ENCODE results near the gene TOLLIP. TPM values are rescaled to one million over a fixed set of nuclear protein-coding genes. Genes with fewer than 3 reads are reported as not detected.
"Not testable (repeated sequence)": the region's sequence is repeated elsewhere in the genome, so short reads cannot be mapped to it uniquely, and the experiment has no call there.

The TOLLIP gene
- total RNA-seq, 1 donor from 2014 or later = 38.9 TPM

GRCh38 chr11:1259076-1259461 lies 50.4 kb downstream of the TOLLIP start:
- Mint-ChIP-seq H3K27ac (no peak overlapping the region), H3K9me3 (no peaks in the 10 kb centered on the region), H3K27me3 (no peaks in the 10 kb centered on the region), H3K4me3 (no peak overlapping the region), H3K4me1 (peaks cover 2% of the 10 kb centered on the region), H3K36me3 (ENCODE audit: low read depth) (no peaks in the 10 kb centered on the region)
- no peak for DNase-seq
- intact Hi-C loops (cut with micrococcal nuclease) = no loop called here

- peaks cover 2% of the 10 kb centered on the region for H3K4me1 Mint-ChIP-seq
- no peak overlapping the region for H3K4me3 Mint-ChIP-seq
- no peak overlapping the region for H3K27ac Mint-ChIP-seq
- intact Hi-C loops (cut with micrococcal nuclease) = no loop called here
- no peaks in the 10 kb centered on the region for H3K27me3 Mint-ChIP-seq
- no peaks in the 10 kb centered on the region for H3K9me3 Mint-ChIP-seq
- DNase-seq = no peak
- no peaks in the 10 kb centered on the region for H3K36me3 Mint-ChIP-seq (ENCODE audit: low read depth)
Measured at GRCh38 chr11:1258401-1259075, 50.9 kb downstream of the TOLLIP start.

- Mint-ChIP-seq H3K27me3 (no peaks in the 10 kb centered on the region), H3K27ac (no peak overlapping the region), H3K4me3 (no peak overlapping the region), H3K36me3 (ENCODE audit: low read depth) (no peaks in the 10 kb centered on the region), H3K9me3 (no peaks in the 10 kb centered on the region), H3K4me1 (peaks cover 2% of the 10 kb centered on the region)
- DNase-seq = no peak
- intact Hi-C loops (cut with micrococcal nuclease) = no loop called here
Measured at GRCh38 chr11:1257916-1258315, 51.5 kb downstream of the TOLLIP start.

GRCh38 chr11:1257366-1257765 lies 52.1 kb downstream of the TOLLIP start:
- H3K27ac Mint-ChIP-seq = no peak overlapping the region
- H3K4me1 Mint-ChIP-seq = no peaks in the 10 kb centered on the region
- no peak overlapping the region for H3K4me3 Mint-ChIP-seq
- no peak for DNase-seq
- H3K9me3 Mint-ChIP-seq = no peaks in the 10 kb centered on the region
- intact Hi-C loops (cut with micrococcal nuclease) = no loop called here
- H3K36me3 Mint-ChIP-seq (ENCODE audit: low read depth) = no peaks in the 10 kb centered on the region
- no peaks in the 10 kb centered on the region for H3K27me3 Mint-ChIP-seq

GRCh38 chr11:1256257-1257045 lies 53.0 kb downstream of the TOLLIP start:
- intact Hi-C loops (cut with micrococcal nuclease) = no loop called here
- DNase-seq = no peak
- H3K27me3 Mint-ChIP-seq = no peaks in the 10 kb centered on the region
- H3K4me1 Mint-ChIP-seq = no peaks in the 10 kb centered on the region
- H3K9me3 Mint-ChIP-seq = no peaks in the 10 kb centered on the region
- H3K27ac Mint-ChIP-seq = no peak overlapping the region
- peaks cover 2% of the 10 kb centered on the region for H3K36me3 Mint-ChIP-seq (ENCODE audit: low read depth)
- H3K4me3 Mint-ChIP-seq = no peak overlapping the region

- Mint-ChIP-seq H3K27ac (no peak overlapping the region), H3K4me1 (no peaks in the 10 kb centered on the region), H3K4me3 (no peak overlapping the region), H3K36me3 (ENCODE audit: low read depth) (peaks cover 4% of the 10 kb centered on the region), H3K27me3 (no peaks in the 10 kb centered on the region), H3K9me3 (peaks cover 5% of the 10 kb centered on the region)
- intact Hi-C loops (cut with micrococcal nuclease) = no loop called here
- no peak for DNase-seq
Measured at GRCh38 chr11:1255151-1255550, 54.3 kb downstream of the TOLLIP start.

- H3K4me1 Mint-ChIP-seq = no peaks in the 10 kb centered on the region
- peaks cover 6% of the 10 kb centered on the region for H3K9me3 Mint-ChIP-seq
- no peak overlapping the region for H3K27ac Mint-ChIP-seq
- H3K27me3 Mint-ChIP-seq = no peaks in the 10 kb centered on the region
- peaks cover 4% of the 10 kb centered on the region for H3K36me3 Mint-ChIP-seq (ENCODE audit: low read depth)
- DNase-seq = no peak
- H3K4me3 Mint-ChIP-seq = no peak overlapping the region
- intact Hi-C loops (cut with micrococcal nuclease) = no loop called here
Measured at GRCh38 chr11:1254733-1255132, 54.7 kb downstream of the TOLLIP start.

GRCh38 chr11:1254086-1254648 lies 55.3 kb downstream of the TOLLIP start:
- no peaks in the 10 kb centered on the region for H3K4me1 Mint-ChIP-seq
- intact Hi-C loops (cut with micrococcal nuclease) = no loop called here

GRCh38 chr11:1253103-1253485 lies 56.3 kb downstream of the TOLLIP start:
- no peak for DNase-seq
- intact Hi-C loops (cut with micrococcal nuclease) = no loop called here
- Mint-ChIP-seq H3K27ac (no peak overlapping the region), H3K9me3 (peaks cover 8% of the 10 kb centered on the region), H3K36me3 (ENCODE audit: low read depth) (peaks cover 4% of the 10 kb centered on the region), H3K4me3 (no peak overlapping the region), H3K27me3 (no peaks in the 10 kb centered on the region), H3K4me1 (no peaks in the 10 kb centered on the region)

More at GRCh38 chr11:1254086-1254648, 55.3 kb downstream of the TOLLIP start:
- Mint-ChIP-seq H3K27ac (no peak overlapping the region), H3K27me3 (no peaks in the 10 kb centered on the region), H3K36me3 (ENCODE audit: low read depth) (peaks cover 4% of the 10 kb centered on the region), H3K4me3 (no peak overlapping the region), H3K9me3 (peaks cover 8% of the 10 kb centered on the region)
- no peak for DNase-seq

- Mint-ChIP-seq H3K4me3 (no peak overlapping the region), H3K9me3 (peaks cover 8% of the 10 kb centered on the region), H3K27me3 (no peaks in the 10 kb centered on the region), H3K36me3 (ENCODE audit: low read depth) (peaks cover 4% of the 10 kb centered on the region), H3K4me1 (no peaks in the 10 kb centered on the region), H3K27ac (no peak overlapping the region)
- intact Hi-C loops (cut with micrococcal nuclease) = no loop called here
- no peak for DNase-seq
Measured at GRCh38 chr11:1252371-1253102, 56.9 kb downstream of the TOLLIP start.

- intact Hi-C loops (cut with micrococcal nuclease) = no loop called here
- Mint-ChIP-seq H3K27ac (no peak overlapping the region), H3K27me3 (no peaks in the 10 kb centered on the region), H3K4me1 (no peaks in the 10 kb centered on the region), H3K36me3 (ENCODE audit: low read depth) (peaks cover 4% of the 10 kb centered on the region), H3K9me3 (peaks cover 8% of the 10 kb centered on the region), H3K4me3 (no peak overlapping the region)
- DNase-seq = no peak
Measured at GRCh38 chr11:1251236-1251770, 58.1 kb downstream of the TOLLIP start.

- H3K36me3 Mint-ChIP-seq (ENCODE audit: low read depth); H3K27ac Mint-ChIP-seq; H3K4me3 Mint-ChIP-seq; DNase-seq; H3K4me1 Mint-ChIP-seq; H3K9me3 Mint-ChIP-seq; intact Hi-C loops (cut with micrococcal nuclease); H3K27me3 Mint-ChIP-seq: not testable (repeated sequence)
Measured at GRCh38 chr11:1250411-1250810, 59.0 kb downstream of the TOLLIP start.

- H3K36me3 Mint-ChIP-seq (ENCODE audit: low read depth); H3K27me3 Mint-ChIP-seq; DNase-seq; H3K4me1 Mint-ChIP-seq; H3K9me3 Mint-ChIP-seq; intact Hi-C loops (cut with micrococcal nuclease); H3K27ac Mint-ChIP-seq; H3K4me3 Mint-ChIP-seq: not testable (repeated sequence)
Measured at GRCh38 chr11:1248951-1249350, 60.5 kb downstream of the TOLLIP start.

- H3K27me3 Mint-ChIP-seq; H3K9me3 Mint-ChIP-seq; H3K36me3 Mint-ChIP-seq (ENCODE audit: low read depth); intact Hi-C loops (cut with micrococcal nuclease); DNase-seq; H3K4me1 Mint-ChIP-seq; H3K27ac Mint-ChIP-seq; H3K4me3 Mint-ChIP-seq: not testable (repeated sequence)
Measured at GRCh38 chr11:1247026-1247425, 62.4 kb downstream of the TOLLIP start.
